ENCODE measurements around the gene KRT2. TPM values are rescaled to one million over a fixed set of nuclear protein-coding genes. Genes with fewer than 3 reads are reported as not detected.
"Not testable (repeated sequence)": the region's sequence is repeated elsewhere in the genome, so short reads cannot be mapped to it uniquely, and the experiment has no call there.

The KRT2 gene
- total RNA-seq, 1 experiment from 2014 or later: not detected

DNA sequence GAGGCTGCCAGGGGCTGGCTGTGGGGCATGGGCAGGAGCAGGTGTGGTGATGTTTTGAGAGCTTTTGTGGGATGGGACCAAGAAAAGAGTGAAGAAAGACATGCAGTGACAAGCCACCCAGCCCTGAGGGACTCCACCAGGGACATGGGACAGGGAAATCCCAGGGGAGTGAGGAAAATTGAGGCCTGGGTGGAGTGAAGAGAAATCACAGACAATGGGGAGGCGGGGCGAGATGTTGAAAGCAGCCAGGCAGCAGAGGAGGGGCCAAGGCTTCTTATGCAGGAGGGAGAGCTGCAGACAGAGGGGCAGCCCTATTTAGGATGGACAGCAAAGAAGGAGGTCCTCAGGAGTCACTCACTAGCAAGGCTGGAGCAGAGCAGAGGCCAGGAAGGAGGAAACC, 32.4 kb upstream of the KRT2 start:
- no peak for DNase-seq (ENCODE audit: low read depth)

DNA sequence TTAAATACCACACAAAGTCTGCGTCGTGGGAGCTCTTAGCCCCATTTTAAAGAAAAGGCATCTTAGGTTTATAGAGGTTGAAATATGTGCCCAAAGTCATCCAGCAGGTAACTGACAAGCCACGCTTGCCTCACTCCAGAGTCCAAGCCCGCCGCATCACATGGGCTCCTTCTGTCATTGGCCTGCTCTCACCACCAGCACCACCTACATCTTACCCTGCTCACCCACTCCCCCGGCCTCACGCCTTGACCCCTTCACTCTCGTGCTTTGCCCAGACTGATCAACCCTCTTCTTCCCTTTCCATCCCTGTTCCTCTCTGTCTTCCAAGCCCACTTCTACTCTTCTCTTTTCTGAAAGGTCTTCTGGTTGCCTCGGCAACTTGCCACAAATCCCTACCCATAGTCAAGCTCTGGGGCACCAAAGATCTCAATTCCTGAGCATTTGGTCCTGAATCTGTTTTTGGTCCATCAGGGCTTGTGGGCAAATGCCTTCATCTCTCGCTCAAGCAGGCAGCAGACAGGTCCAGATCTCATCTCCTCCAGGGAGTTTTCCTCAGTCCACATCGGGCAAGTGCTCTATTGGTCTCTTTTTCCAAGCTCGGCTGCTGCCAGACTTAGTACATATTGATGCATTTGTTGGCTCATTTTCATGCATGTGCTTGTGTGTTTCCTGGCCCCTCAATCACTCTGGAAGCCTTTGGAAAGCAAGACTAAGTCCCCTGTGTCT, 31.7 kb upstream of the KRT2 start:
- DNase-seq (ENCODE audit: low read depth): no peak

DNA sequence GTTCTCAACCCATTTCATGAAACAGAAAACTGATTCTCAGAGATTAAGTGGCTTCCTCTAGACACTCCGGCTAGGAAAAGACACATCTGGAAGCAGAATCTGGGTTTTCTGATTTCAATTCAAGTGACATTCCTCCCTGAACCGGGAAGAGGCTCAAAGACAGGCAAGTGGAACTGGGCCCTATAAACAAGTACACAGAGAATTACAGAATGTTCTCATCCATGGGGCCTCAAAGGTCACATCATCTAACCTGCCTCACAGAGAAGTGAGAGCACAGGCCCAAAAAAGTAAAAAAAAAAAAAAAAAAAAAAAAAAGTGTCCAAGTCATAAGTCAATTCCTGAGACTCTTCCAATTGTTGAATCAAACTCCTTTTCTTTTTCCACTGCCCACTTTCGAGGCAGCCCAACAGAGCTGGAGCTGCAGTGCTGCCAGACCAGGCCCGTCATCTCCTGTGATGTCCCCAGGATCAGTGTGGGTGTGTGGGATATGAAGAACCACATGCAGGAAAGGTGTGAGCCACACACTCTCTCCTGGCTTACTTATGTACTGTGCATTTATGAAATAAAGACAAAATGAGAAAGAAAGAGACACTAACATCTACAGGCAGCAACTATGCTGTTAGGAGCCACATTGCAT, 31.0 kb upstream of the KRT2 start:
- no peak for DNase-seq (ENCODE audit: low read depth)

DNA sequence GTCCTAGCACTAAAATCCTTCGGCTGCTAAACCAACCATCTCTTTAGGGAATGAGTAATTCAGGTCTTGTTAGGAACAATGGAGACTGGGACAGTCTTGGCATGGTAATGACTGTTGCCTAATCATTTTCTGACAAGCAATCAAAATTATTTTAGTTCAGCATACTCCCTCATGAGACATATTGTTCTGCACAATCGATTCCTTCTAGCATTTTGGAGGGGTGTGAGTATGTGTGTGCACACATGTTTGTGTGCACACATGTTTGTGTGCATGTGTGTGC, 30.3 kb upstream of the KRT2 start:
- no peak for DNase-seq (ENCODE audit: low read depth)

DNA sequence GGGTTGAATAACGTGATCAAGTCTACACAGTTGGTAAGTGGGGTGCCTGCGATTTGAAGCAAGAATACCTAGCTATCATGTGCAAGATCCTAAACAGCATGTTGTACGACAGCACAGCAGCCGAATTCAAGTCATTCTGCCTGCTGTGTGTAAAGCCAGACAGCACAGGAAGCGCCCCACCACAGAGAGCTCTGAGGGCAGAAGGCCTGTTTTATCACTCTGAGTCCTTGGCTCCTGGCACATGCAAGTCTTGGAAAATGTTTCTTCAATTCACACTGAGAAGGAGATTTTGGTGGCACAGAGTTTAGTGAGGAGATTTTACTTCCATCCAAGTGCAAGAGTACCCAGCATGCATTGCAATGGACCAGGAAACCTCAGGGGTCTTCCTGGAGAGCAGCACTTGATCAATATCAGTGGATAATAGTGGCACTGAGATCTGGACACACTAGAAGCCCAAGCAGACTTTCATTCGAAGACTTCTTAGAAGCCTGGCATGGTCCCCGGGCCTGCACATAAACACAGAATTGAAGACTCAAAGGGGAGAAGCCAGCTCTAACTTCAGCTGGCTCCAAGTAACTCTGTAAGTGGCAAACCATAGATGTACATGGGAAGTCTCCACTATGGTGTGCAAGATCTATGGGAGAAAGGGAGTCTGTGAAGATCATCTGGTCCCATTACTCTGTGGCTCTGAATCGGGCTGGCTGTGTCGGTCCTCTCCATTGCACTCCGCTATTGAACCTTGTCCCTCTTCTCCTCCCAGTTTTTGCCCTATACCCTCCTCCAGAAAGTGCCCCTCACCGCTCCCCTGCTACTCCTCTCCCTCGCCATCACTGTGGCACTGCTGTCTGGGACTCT, 29.7 kb upstream of the KRT2 start:
- DNase-seq (ENCODE audit: low read depth): no peak

DNA sequence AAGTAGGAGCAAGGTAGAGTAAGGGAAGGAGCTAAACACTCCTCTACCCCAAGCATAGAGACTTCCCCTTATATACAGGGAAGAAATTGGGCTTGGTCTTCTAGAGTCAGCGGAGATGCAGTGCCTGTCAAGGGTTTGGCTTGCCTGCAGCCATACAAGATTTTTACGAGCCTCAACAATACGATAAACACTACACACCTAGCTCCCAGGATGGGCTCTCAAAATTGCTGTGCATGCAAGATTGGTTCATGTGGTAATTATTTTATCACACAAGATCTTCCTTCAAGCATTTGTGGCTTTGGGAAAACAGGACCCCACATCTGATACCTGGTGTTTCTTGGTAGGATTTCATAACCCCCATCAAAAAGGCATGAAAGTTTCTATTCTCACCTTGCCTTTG, 28.4 kb upstream of the KRT2 start, which contains the start of gene KRT1:
KRT1 (minus strand) TSS at position 45 of the 400 bp plus-strand sequence. CDS start 59 bp downstream, outside the sequence.
- DNase-seq (ENCODE audit: low read depth): no peak

DNA sequence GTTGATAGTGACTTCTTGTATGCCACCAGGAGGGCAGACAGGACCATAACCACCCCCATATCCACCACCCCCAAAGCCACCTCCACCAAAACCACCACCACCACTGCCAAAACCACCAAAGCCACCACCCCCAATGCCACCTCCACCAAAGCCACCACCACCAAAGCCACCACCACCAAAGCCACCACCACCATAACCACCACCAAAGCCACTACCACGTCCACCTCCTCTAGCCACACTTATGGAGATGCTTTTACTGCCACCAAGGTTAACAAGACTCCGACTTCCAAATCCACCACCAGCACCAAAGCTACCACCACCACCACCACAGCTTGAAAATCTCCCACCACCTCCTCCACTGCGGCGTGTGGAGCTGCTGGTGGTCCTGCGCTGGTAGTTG, 27.9 kb upstream of the KRT2 start:
- DNase-seq (ENCODE audit: low read depth): no peak

DNA sequence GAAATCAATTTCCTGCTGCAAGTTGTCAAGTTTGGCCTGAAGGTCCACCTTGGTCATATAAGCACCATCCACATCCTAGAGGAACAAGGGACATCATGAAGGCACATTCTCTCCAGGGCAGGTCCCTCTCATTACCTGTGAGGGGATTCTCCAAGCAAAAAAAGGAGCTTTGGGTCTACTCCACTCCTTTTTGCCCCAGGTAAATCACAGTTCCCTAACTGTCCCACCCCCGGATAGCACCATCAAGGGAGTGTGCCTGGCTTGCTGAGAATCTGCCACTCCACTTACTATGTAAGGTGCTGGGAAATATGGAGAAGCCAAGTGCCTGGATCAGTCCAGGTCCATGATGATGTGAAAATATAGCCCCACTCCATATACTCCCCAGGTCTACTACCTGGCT, 25.7 kb upstream of the KRT2 start:
- no peak for DNase-seq (ENCODE audit: low read depth)

DNA sequence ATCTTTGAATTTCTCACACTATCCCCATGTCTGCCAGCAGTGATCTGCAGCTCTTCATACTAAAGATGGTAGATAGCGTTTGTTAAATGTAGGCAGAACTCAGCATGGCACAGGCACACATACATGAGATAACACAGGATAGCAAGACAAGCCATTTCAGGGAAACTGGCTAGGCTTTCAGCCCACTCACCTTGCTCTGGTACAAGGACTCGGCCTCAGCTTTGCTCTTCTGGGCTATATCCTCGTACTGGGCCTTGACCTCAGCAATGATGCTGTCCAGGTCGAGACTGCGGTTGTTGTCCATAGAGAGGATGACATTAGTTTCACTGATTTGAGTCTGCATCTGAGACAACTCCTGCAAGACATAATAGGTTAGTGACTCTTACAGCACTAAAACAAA, 25.1 kb upstream of the KRT2 start:
- no peak for DNase-seq (ENCODE audit: low read depth)

DNA sequence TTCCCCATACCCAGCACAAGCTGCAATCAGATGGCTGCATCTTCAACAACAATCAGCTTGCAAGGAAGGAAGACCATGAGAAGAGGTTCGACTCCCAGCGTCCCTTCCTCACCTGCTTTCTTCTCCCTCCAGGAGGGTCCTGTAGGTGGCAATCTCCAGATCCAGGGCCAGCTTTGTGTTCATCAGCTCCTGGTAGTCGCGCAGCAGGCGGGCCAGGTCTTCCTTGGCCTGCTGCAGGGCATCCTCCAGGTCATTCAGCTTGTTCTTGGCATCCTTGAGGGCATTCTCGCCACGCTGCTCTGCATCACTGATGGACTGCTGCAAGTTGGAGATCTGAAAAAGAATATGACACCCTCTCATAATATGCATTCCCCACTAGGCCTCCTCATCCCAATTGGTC, 24.2 kb upstream of the KRT2 start:
- no peak for DNase-seq (ENCODE audit: low read depth)

DNA sequence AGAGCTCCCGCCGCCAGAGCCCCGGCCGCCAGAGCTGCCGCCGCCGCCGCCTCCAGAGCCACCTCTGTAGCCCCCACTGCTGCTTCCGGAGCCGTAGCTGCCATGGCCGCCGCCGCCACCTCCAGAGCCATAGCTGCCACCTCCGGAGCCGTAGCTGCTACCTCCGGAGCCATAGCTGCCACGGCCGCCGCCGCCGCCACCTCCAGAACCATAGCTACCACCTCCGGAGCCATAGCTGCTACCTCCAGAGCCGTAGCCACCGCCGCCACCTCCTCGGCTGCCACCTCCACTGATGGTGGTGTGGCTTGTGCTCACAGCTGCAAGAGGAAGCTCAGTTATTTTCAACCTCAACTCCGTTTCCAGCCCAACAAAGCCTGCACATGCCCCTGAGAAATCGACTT, 23.3 kb upstream of the KRT2 start:
- DNase-seq (ENCODE audit: low read depth): no peak

DNA sequence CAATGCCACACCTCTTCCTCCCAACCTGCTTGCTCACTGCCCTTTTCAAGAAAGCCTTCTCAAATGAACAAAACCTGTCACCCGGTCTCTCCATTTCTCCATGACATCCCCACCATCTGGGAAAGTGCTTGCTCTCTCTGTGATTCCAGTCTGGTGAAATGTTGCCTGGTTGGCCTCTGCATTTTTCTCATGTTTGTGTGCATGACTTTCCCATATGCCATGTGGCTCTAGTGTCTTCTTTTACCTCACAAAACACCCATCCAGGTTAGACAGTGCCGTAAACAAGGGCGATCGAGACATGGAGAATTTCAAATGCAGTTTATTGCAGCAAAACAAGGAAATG, 22.4 kb upstream of the KRT2 start:
- no peak for DNase-seq (ENCODE audit: low read depth)

DNA sequence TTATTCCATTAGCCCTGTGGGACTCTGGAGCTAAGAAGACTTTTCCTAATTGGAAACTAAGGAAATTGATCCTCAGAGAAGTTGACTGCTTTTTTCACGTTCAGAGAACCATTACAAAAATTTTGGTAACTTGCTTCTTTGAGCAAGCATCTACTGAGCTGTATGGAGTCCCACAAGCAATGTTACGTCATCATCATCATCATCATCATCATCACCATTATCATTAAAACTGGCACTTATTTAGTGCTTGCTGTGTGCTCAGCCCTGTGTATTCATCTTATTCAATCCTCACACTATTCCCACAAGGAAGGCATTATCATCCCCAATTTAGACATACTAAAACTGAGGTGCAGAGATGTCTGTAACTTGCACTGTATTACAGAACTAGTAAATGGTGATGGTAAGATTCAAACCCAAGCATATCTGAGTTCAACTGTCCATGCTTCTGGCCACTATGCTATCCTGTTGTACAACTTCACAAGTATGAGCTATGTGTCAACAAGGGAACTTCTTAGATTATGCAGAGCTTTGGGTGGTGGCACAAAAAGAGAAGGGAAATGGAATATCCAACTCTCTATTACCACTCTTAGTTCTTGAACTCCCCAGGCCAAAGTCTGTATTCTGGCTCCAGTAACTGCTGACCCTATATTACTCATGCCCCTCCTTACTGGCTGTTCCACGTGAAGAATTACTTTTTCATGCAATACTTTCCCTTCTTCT, 21.9 kb upstream of the KRT2 start:
- DNase-seq (ENCODE audit: low read depth): no peak

DNA sequence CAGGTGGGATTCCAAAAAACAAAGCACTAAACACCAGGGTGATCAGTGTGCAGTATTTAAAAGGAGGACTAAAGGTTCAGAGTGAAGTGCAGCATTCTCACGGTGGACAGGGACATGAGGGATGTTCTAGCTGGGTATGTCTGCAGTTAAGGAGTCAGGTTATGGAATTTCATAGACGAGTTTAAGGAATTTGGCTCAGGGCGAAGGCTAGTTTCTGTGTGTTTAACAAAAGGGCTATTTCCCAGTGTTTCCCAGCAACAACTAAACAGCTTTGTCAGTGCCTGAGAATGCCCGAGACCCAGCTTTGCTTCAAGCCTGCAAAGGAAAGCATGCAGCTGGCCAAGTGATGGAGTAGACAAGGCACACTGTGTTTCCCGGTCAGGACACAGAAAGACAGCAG, 21.2 kb upstream of the KRT2 start:
- peak; percentile 12 for DNase-seq (ENCODE audit: low read depth)

DNA sequence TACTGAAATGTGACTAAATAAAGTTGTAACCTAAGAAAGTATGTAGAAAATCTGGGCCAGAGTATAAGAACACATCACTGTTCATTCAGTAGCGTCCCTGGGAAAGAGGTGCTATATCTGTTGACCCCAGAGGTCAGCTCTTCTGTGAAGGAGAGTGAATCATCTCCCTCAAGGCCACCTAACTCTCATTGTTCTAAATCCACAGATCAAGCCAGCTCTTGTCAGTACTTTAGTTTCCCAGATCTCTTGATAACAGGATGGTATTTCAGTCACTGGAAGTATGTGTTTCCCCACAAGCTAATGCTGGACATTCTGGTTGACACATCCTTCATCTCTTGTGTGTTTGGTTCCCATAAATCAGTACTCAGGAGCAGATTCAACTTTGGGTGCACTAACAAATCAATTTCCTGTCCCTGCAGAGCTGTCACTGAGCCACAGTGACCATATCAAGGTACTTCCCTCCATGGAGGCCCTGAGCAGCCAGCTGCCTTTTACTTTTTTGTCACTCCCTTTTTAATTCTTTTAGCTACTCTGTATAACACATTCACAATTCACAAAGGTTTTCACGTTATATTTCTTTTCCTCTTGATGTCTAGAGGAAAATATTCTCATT, 20.4 kb upstream of the KRT2 start:
- DNase-seq (ENCODE audit: low read depth): peak; percentile 85

DNA sequence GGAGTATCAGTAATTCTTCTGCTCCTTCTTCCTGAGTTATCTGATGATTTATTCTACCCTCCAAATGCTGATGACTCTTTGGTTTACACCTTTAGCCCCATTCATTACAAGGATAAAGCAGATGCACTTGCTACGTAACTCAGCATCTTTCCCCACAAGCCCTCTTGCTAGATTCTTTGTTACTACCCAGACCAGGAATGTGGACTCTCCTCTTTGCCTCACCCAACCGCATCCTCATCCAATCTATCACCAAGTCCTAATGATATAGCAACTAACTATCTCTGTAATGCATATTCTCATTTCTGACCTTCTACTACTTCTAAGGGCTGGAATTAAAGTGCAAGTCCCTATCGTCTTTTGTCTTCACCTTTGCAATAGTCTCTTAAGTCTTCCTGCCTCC, 18.9 kb upstream of the KRT2 start:
- DNase-seq (ENCODE audit: low read depth): no peak

DNA sequence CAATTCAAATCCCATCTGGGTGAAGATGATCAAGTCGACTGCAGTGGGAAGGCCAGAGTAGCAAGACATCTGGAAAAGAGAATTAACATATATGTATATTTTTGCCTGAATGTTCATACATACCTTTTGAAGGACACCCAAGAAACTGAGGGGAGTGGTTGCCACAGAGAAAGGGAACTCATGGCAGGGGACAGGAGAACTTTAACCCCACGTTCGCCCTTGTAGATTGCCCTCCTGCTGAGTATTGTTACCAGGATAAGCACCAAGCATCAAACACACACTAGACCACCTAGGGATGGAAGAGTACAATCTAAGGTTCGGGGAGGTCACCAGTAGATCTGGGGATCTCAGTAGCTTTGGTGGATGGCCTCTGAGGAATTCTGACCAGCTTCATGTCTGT, 18.5 kb upstream of the KRT2 start:
- DNase-seq (ENCODE audit: low read depth): no peak

DNA sequence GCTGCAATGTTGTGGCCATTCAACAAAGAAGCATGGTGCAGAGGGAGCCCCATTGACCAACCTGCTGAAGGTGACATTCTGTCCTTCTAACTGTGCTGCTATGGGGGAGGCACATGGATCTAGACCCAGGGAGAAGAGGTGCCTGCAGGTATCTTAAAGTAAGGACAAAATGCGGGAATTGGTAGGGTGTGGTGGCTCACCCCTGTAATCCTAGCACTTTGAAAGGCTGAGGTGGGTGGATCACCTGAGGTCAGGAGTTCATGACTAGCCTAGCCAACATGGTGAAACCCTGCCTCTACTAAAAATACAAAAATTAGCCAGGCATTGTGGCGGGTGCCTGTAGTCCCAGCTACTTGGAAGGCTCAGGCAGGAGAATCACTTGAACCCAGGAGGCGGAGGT, 17.9 kb upstream of the KRT2 start:
- DNase-seq (ENCODE audit: low read depth): not testable (repeated sequence)

DNA sequence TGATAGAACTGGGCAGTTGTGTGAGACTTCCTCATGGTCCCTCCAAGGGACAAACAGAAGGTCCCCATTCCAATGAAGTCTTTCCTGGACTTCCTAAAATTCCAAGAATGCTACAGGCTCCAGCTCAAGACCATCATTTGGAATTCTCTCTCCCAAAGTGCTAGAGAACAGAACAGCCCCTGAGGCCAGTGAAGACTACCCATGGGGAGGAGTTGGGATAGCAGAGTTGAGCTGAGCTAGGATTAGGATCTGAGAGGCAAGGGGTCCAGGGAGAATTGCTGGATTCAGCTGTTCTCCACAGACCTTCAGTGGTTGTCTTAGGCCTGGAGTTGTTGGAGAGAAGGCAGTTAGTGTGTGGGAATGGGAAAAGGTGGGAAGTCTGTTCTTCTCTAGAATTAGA, 17.4 kb upstream of the KRT2 start:
- no peak for DNase-seq (ENCODE audit: low read depth)

DNA sequence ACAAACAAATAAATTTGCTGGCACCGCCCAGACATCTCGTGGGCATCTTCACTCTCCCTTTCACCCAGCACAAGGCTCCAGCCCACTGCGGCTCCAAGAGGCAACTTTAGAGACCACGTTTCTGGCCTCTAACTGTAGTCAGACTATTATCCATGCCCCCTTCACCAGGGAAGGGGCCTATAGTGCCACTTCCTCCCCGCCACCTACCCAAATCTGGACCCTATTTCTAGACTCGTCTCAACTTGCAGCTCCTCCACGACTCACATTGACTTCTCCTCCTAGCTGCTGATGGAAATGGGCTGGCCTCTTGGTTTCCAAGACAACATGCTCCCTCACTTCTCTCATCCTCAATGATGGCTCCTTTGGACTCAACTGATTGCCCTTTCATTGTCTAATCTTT, 15.9 kb upstream of the KRT2 start:
- no peak for DNase-seq (ENCODE audit: low read depth)

DNA sequence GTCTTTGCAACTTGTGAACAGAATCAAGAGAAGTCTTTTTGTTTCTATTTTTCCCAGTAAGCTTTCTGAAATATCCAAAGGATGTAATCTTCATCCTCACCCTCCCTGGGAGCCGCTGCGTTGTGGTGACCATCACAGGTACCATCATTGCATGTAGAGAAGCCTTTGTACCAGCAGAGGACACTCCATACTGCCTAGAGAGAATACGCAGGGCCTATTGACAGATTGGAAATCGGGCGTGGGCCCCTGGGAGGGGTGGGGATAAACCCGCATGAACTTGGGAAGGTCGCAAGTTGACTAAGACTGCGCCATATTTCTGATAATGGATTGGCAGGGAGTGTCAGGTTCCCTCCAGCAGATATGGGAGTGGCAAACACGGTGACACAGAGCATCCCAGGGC, 15.5 kb upstream of the KRT2 start:
- DNase-seq (ENCODE audit: low read depth): no peak

DNA sequence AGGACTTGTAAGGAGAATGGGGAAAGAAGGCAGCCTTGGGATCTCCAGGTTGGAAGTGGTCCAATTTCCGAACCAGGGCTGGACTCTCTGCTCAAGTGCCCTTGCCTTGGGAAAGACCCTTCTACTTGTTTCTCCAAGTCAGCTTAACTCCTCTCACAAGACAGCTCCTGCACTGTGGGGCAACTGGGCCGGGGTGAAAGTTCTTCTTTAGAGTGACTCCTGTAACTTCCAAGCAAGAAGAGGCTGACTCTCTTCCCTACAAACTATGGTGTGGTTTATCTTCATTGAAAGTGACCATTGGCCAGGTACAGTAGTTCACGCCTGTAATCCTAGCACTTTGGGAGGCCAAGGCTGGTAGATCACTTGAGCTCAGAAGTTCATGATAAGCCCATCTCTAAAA, 14.5 kb upstream of the KRT2 start:
- DNase-seq (ENCODE audit: low read depth): no peak

Data from M059J (cell line).